Measurements from ENCODE around the gene RSPO4.

GRCh38 chr20:910132-910869 lies 91.8 kb downstream of the RSPO4 start:
- TF ChIP-seq EZH2 (IDR thresholded peaks at IDR 0.05; ENCODE audit: borderline replicate concordance, low read length) (no peak), CTCF (IDR thresholded peaks at IDR 0.05; ENCODE audit: low read length) (no peak)

Measured in OCI-LY1 (cell line).